ENCODE results near the gene CSNK2A1. TPM values are rescaled to one million over a fixed set of nuclear protein-coding genes. Genes with fewer than 3 reads are reported as not detected.
"Not testable (repeated sequence)": the region's sequence is repeated elsewhere in the genome, so short reads cannot be mapped to it uniquely, and the experiment has no call there.

The CSNK2A1 gene
- total RNA-seq, 4 donors from 2014 or later, result 85.0 to 107 (median 96.9) TPM

GRCh38 chr20:519999-520398 is 23.6 kb downstream of the CSNK2A1 start:
- Histone ChIP-seq H3K27me3 (no peaks in the 10 kb centered on the region), H3K36me3 (peaks cover 23% of the 10 kb centered on the region), H3K9me3 (no peaks in the 10 kb centered on the region), H3K4me3 (no peak overlapping the region), H3K27ac (no peak overlapping the region), H3K4me1 (peaks cover 12% of the 10 kb centered on the region)
- TF ChIP-seq, protein P1, sequence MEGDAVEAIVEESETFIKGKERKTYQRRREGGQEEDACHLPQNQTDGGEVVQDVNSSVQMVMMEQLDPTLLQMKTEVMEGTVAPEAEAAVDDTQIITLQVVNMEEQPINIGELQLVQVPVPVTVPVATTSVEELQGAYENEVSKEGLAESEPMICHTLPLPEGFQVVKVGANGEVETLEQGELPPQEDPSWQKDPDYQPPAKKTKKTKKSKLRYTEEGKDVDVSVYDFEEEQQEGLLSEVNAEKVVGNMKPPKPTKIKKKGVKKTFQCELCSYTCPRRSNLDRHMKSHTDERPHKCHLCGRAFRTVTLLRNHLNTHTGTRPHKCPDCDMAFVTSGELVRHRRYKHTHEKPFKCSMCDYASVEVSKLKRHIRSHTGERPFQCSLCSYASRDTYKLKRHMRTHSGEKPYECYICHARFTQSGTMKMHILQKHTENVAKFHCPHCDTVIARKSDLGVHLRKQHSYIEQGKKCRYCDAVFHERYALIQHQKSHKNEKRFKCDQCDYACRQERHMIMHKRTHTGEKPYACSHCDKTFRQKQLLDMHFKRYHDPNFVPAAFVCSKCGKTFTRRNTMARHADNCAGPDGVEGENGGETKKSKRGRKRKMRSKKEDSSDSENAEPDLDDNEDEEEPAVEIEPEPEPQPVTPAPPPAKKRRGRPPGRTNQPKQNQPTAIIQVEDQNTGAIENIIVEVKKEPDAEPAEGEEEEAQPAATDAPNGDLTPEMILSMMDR (IDR thresholded peaks at IDR 0.05), result no peak
- no peak for TF ChIP-seq POLR2A (IDR thresholded peaks at IDR 0.05)
- no peak for DNase-seq (ENCODE audit: low spot score in 2 of 2)

GRCh38 chr20:517221-517620 is 26.4 kb downstream of the CSNK2A1 start:
- H3K27me3 ChIP-seq, result no peaks in the 10 kb centered on the region
- no peak overlapping the region for H3K27ac ChIP-seq
- H3K4me1 ChIP-seq, result peaks cover 12% of the 10 kb centered on the region
- no peak overlapping the region for H3K4me3 ChIP-seq
- TF ChIP-seq, protein P1 (IDR thresholded peaks at IDR 0.05), result no peak
- TF ChIP-seq EP300 (IDR thresholded peaks at IDR 0.05) (no peak), POLR2A (IDR thresholded peaks at IDR 0.05) (no peak)
- H3K9me3 ChIP-seq, result no peaks in the 10 kb centered on the region
- no peak for DNase-seq (ENCODE audit: low spot score in 2 of 2)
- 33% methylated on average over 2 of the region's 2 CpGs for WGBS
- peaks cover 9% of the 10 kb centered on the region for H3K36me3 ChIP-seq

DNA sequence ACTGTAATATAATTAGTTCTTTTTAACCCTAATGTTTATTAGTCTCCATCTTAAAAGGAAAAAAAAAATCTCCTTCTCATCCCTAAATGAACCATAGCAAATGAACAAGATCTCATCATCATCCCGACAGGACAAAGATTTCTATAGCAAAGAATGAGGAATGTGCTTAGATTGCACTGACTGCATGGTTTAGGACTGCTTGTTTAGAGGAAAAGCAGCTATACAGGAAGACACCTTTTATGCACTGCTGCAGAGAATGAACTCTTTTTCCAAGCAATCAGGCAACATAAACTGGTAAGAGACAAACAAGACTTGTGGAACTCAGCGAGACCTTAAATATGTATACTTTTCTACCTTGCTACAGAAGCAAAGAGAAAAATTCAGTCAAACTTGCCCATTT is 26.8 kb downstream of the CSNK2A1 start:
- peaks cover 12% of the 10 kb centered on the region for H3K4me1 ChIP-seq
- WGBS, result 75% methylated on average over 2 of the region's 2 CpGs
- no peak overlapping the region for H3K27ac ChIP-seq
- DNase-seq (ENCODE audit: low spot score in 2 of 2), result no peak
- no peaks in the 10 kb centered on the region for H3K9me3 ChIP-seq
- no peak overlapping the region for H3K4me3 ChIP-seq
- TF ChIP-seq POLR2AphosphoS5 (IDR thresholded peaks at IDR 0.05) (no peak), POLR2A (IDR thresholded peaks at IDR 0.05) (no peak), EP300 (IDR thresholded peaks at IDR 0.05) (no peak)
- TF ChIP-seq, protein P1 (IDR thresholded peaks at IDR 0.05), result no peak
- H3K27me3 ChIP-seq, result no peaks in the 10 kb centered on the region
- peaks cover 6% of the 10 kb centered on the region for H3K36me3 ChIP-seq

- H3K27ac ChIP-seq, result no peak overlapping the region
- H3K36me3 ChIP-seq, result no peaks in the 10 kb centered on the region
- peaks cover 16% of the 10 kb centered on the region for H3K4me1 ChIP-seq
- no peak for TF ChIP-seq POLR2AphosphoS5 (IDR thresholded peaks at IDR 0.05)
- TF ChIP-seq, protein P1 (IDR thresholded peaks at IDR 0.05), result no peak
- 82% methylated on average over 3 of the region's 3 CpGs for whole genome bisulfite sequencing
- H3K4me3 ChIP-seq, result no peak overlapping the region
- H3K27me3 ChIP-seq, result no peaks in the 10 kb centered on the region
- no peak for DNase-seq (ENCODE audit: low spot score in 2 of 2)
- H3K9me3 ChIP-seq, result no peaks in the 10 kb centered on the region
Measured at GRCh38 chr20:515696-516095, 27.9 kb downstream of the CSNK2A1 start.

GRCh38 chr20:513429-513828 is 30.2 kb downstream of the CSNK2A1 start:
- no peak overlapping the region for H3K27ac ChIP-seq
- H3K4me3 ChIP-seq, result no peak overlapping the region
- WGBS, result 76% methylated on average over 2 of the region's 2 CpGs
- no peaks in the 10 kb centered on the region for H3K9me3 ChIP-seq
- H3K27me3 ChIP-seq, result no peaks in the 10 kb centered on the region
- no peaks in the 10 kb centered on the region for H3K36me3 ChIP-seq
- TF ChIP-seq, protein P1 (IDR thresholded peaks at IDR 0.05), result no peak
- TF ChIP-seq EP300 (IDR thresholded peaks at IDR 0.05), result no peak
- TF ChIP-seq POLR2AphosphoS5 (IDR thresholded peaks at IDR 0.05), result no peak
- TF ChIP-seq POLR2A (IDR thresholded peaks at IDR 0.05), result no peak
- H3K4me1 ChIP-seq, result peaks cover 16% of the 10 kb centered on the region
- DNase-seq (ENCODE audit: low spot score in 2 of 2), result no peak

- H3K27me3 ChIP-seq; DNase-seq (ENCODE audit: low spot score in 2 of 2); H3K4me3 ChIP-seq; H3K9me3 ChIP-seq; H3K27ac ChIP-seq; H3K4me1 ChIP-seq: not testable (repeated sequence)
- peaks cover 21% of the 10 kb centered on the region for H3K36me3 ChIP-seq
- 87% methylated on average over 9 of the region's 9 CpGs for WGBS
Measured at GRCh38 chr20:510328-511057, 33.1 kb downstream of the CSNK2A1 start.

DNA sequence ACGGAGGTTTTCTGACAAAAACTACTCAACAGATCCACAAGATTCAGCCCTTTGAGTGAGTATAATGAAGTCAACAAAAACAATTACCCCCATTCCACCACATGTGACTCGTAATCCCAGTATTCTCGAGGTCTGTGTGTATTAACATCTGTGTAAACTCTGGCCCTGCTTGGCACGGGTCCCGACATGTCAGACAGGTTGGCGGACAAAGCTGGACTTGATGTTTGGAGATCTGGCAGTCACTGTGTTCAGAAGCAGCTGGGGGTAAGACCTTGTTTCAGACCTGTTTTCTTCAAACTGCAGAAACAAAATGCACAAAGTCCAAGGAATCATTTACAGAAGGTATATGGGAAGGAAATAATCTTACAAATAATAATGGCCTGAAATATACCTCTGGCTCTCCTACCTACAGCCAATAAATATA is 35.2 kb downstream of the CSNK2A1 start:
- peaks cover 36% of the 10 kb centered on the region for H3K36me3 ChIP-seq
- DNase-seq (ENCODE audit: low spot score in 2 of 2); H3K27me3 ChIP-seq; H3K4me1 ChIP-seq; H3K4me3 ChIP-seq; H3K9me3 ChIP-seq; H3K27ac ChIP-seq: not testable (repeated sequence)
- 70% methylated on average over 6 of the region's 6 CpGs for WGBS
